ENCODE results near the gene DNAJC1.

DNA sequence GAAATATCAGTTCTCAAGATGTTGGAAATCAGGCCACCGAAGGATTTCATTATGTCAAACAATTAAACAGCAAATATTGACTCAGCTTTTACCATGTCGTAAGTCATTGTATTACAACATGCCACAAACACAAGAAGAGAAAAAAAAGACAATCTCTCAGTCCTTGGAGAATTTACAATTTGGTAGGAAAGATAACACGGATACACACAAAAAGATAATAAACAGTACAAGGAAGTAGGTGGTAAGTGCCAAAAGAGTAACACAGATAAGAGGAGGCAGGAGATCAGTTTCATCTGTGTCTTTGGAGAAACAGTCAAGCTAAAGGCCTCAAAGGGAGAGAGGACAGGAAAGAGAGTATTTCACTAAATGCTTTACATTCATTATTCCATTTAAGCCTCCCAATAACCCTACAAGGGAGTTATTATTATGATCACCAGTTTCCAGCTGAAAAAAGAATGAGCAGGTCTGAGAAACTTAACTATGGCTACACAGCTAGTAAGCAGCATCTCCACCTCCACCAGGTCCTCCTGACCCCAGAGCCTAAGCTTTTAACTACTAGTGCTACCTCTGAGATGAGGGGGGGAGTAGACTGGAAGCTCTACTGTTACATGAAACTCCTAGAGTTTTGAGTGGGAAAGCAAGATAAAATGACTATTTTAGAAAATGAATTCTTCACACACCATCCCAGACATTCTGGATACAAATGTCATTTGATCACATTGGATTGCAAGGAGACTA is 13.9 kb upstream of the DNAJC1 start:
- TF ChIP-seq, protein P1, sequence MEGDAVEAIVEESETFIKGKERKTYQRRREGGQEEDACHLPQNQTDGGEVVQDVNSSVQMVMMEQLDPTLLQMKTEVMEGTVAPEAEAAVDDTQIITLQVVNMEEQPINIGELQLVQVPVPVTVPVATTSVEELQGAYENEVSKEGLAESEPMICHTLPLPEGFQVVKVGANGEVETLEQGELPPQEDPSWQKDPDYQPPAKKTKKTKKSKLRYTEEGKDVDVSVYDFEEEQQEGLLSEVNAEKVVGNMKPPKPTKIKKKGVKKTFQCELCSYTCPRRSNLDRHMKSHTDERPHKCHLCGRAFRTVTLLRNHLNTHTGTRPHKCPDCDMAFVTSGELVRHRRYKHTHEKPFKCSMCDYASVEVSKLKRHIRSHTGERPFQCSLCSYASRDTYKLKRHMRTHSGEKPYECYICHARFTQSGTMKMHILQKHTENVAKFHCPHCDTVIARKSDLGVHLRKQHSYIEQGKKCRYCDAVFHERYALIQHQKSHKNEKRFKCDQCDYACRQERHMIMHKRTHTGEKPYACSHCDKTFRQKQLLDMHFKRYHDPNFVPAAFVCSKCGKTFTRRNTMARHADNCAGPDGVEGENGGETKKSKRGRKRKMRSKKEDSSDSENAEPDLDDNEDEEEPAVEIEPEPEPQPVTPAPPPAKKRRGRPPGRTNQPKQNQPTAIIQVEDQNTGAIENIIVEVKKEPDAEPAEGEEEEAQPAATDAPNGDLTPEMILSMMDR (IDR thresholded peaks at IDR 0.05) = no peak
- TF ChIP-seq POLR2A (IDR thresholded peaks at IDR 0.05) = no peak
- no peak for TF ChIP-seq POLR2AphosphoS5 (IDR thresholded peaks at IDR 0.05; ENCODE audit: insufficient read depth in 1 of 2, low read depth in 1 of 2)

All from vagina (tissue), 2 donors.